ENCODE results near the gene TBC1D4. TPM values are rescaled to one million over a fixed set of nuclear protein-coding genes. Genes with fewer than 3 reads are reported as not detected.

TBC1D4 gene
- total RNA-seq, 1 donor from 2014 or later = 25.6 TPM

GRCh38 chr13:75368167-75368566, 113.8 kb downstream of the TBC1D4 start:
- H2AFZ ChIP-seq (ENCODE audit: low read depth, low read length) = no peak overlapping the region
- no peaks in the 10 kb centered on the region for H4K20me1 ChIP-seq (ENCODE audit: insufficient read depth, low read length)
- TF ChIP-seq EZH2 (IDR thresholded peaks at IDR 0.05; ENCODE audit: insufficient read depth, low read length) (no peak), CTCF (IDR thresholded peaks at IDR 0.05; ENCODE audit: insufficient read depth, low read depth, low read length) (no peak)
- H3K4me1 ChIP-seq (ENCODE audit: insufficient read depth, low read length) = peaks cover 55% of the 10 kb centered on the region
- H3K4me3 ChIP-seq (ENCODE audit: insufficient read depth, low read depth, low read length) = no peak overlapping the region
- H3K27ac ChIP-seq (ENCODE audit: low read depth, low read length) = peak overlapping the region; percentile 94
- peaks cover 47% of the 10 kb centered on the region for H3K4me1 Mint-ChIP-seq (ENCODE audit: low read depth, unreplicated experiment)
- H3K27ac Mint-ChIP-seq (ENCODE audit: unreplicated experiment) = no peak overlapping the region
- peak overlapping the region; percentile 63 for H3K4me2 ChIP-seq (ENCODE audit: low read length)
- no peaks in the 10 kb centered on the region for H3K9me3 ChIP-seq (ENCODE audit: insufficient read depth, low read depth, low read length)
- no peaks in the 10 kb centered on the region for H3K27me3 ChIP-seq (ENCODE audit: insufficient read depth, low read length)
- DNase-seq (ENCODE audit: low read depth) (peak; percentile 96), FAIRE-seq (peak; percentile 94)
- no peaks in the 10 kb centered on the region for H3K36me3 Mint-ChIP-seq (ENCODE audit: low read depth, unreplicated experiment)
- no peaks in the 10 kb centered on the region for H3K9me3 Mint-ChIP-seq (ENCODE audit: unreplicated experiment)
- H3K36me3 ChIP-seq (ENCODE audit: insufficient read depth, low read length) = no peaks in the 10 kb centered on the region
- H3K79me2 ChIP-seq (ENCODE audit: insufficient read depth, low read length) = peaks cover 15% of the 10 kb centered on the region
- peak overlapping the region; percentile 83 for H3K9ac ChIP-seq (ENCODE audit: low read length)
- H3K4me3 Mint-ChIP-seq (ENCODE audit: unreplicated experiment) = no peak overlapping the region
- H3K27me3 Mint-ChIP-seq (ENCODE audit: low read depth, unreplicated experiment) = no peaks in the 10 kb centered on the region

- DNase-seq (ENCODE audit: low read depth) = no peak
- H3K27ac ChIP-seq (ENCODE audit: low read depth, low read length) = peak overlapping the region; percentile 94
- H3K36me3 ChIP-seq (ENCODE audit: insufficient read depth, low read length) = no peaks in the 10 kb centered on the region
- peak overlapping the region; percentile 83 for H3K9ac ChIP-seq (ENCODE audit: low read length)
- Mint-ChIP-seq H3K4me1 (ENCODE audit: low read depth, unreplicated experiment) (peaks cover 51% of the 10 kb centered on the region), H3K27me3 (ENCODE audit: low read depth, unreplicated experiment) (no peaks in the 10 kb centered on the region), H3K27ac (ENCODE audit: unreplicated experiment) (peak overlapping the region; percentile 59), H3K36me3 (ENCODE audit: low read depth, unreplicated experiment) (no peaks in the 10 kb centered on the region), H3K9me3 (ENCODE audit: unreplicated experiment) (no peaks in the 10 kb centered on the region), H3K4me3 (ENCODE audit: unreplicated experiment) (no peak overlapping the region)
- H3K4me3 ChIP-seq (ENCODE audit: insufficient read depth, low read depth, low read length) = peak overlapping the region; percentile 45
- no peaks in the 10 kb centered on the region for H3K27me3 ChIP-seq (ENCODE audit: insufficient read depth, low read length)
- H4K20me1 ChIP-seq (ENCODE audit: insufficient read depth, low read length) = no peaks in the 10 kb centered on the region
- no peak overlapping the region for H2AFZ ChIP-seq (ENCODE audit: low read depth, low read length)
- no peak for FAIRE-seq
- peaks cover 55% of the 10 kb centered on the region for H3K4me1 ChIP-seq (ENCODE audit: insufficient read depth, low read length)
- TF ChIP-seq CTCF (IDR thresholded peaks at IDR 0.05; ENCODE audit: insufficient read depth, low read depth, low read length) (no peak), EZH2 (IDR thresholded peaks at IDR 0.05; ENCODE audit: insufficient read depth, low read length) (no peak)
- peaks cover 29% of the 10 kb centered on the region for H3K79me2 ChIP-seq (ENCODE audit: insufficient read depth, low read length)
- no peaks in the 10 kb centered on the region for H3K9me3 ChIP-seq (ENCODE audit: insufficient read depth, low read depth, low read length)
- H3K4me2 ChIP-seq (ENCODE audit: low read length) = peak overlapping the region; percentile 81
Observed at GRCh38 chr13:75366380-75367280, 115.3 kb downstream of the TBC1D4 start.

- Mint-ChIP-seq H3K4me1 (ENCODE audit: low read depth, unreplicated experiment) (peaks cover 51% of the 10 kb centered on the region), H3K27ac (ENCODE audit: unreplicated experiment) (peak overlapping the region; percentile 59), H3K9me3 (ENCODE audit: unreplicated experiment) (no peaks in the 10 kb centered on the region), H3K36me3 (ENCODE audit: low read depth, unreplicated experiment) (no peaks in the 10 kb centered on the region), H3K27me3 (ENCODE audit: low read depth, unreplicated experiment) (no peaks in the 10 kb centered on the region), H3K4me3 (ENCODE audit: unreplicated experiment) (no peak overlapping the region)
- H3K4me1 ChIP-seq (ENCODE audit: insufficient read depth, low read length) = peaks cover 55% of the 10 kb centered on the region
- H3K27me3 ChIP-seq (ENCODE audit: insufficient read depth, low read length) = no peaks in the 10 kb centered on the region
- H3K9me3 ChIP-seq (ENCODE audit: insufficient read depth, low read depth, low read length) = no peaks in the 10 kb centered on the region
- H3K4me2 ChIP-seq (ENCODE audit: low read length) = peak overlapping the region; percentile 81
- peaks cover 29% of the 10 kb centered on the region for H3K79me2 ChIP-seq (ENCODE audit: insufficient read depth, low read length)
- peak; percentile 35 for TF ChIP-seq CTCF (IDR thresholded peaks at IDR 0.05; ENCODE audit: insufficient read depth, low read depth, low read length)
- TF ChIP-seq EZH2 (IDR thresholded peaks at IDR 0.05; ENCODE audit: insufficient read depth, low read length) = no peak
- FAIRE-seq = peak; percentile 99
- H4K20me1 ChIP-seq (ENCODE audit: insufficient read depth, low read length) = no peaks in the 10 kb centered on the region
- peak overlapping the region; percentile 83 for H3K9ac ChIP-seq (ENCODE audit: low read length)
- H2AFZ ChIP-seq (ENCODE audit: low read depth, low read length) = no peak overlapping the region
- H3K36me3 ChIP-seq (ENCODE audit: insufficient read depth, low read length) = no peaks in the 10 kb centered on the region
- peak overlapping the region; percentile 94 for H3K27ac ChIP-seq (ENCODE audit: low read depth, low read length)
- H3K4me3 ChIP-seq (ENCODE audit: insufficient read depth, low read depth, low read length) = peak overlapping the region; percentile 45
- DNase-seq (ENCODE audit: low read depth) = peak; percentile 94
Observed at GRCh38 chr13:75365724-75366173, 116.2 kb downstream of the TBC1D4 start.

Data from astrocyte (in vitro differentiated cells and primary cell).